Astrocyte of the spinal cord (primary cell): ENCODE results near the gene SGMS1.

Source experiments
- DNase-seq: peaks from one replicate; pipeline ENCODE4 v3.0.0; 2011; ENCODE audit warnings: low read depth, low spot score
- H3K4me3 ChIP-seq: 2 replicates; pipeline ENCODE4 v1.5.1; 2011; ENCODE audit warnings: low read depth, mild to moderate bottlenecking, low read length, moderate library complexity
- CTCF ChIP-seq: IDR thresholded peaks from 2 replicates; pipeline ENCODE4 v1.5.1; 2012; ENCODE audit warnings: low read depth, mild to moderate bottlenecking, low read length, inconsistent platforms
- in situ Hi-C: cut with HindIII; loops from 2 replicates; pipeline ENCODE4 v1.10.0; 2017; ENCODE audit warnings: low sequenced_read_pairs

Gene SGMS1

GRCh38 chr10:50601974-50602373 is 21.8 kb downstream of the SGMS1 start:
- in situ Hi-C loops, result no loop called here
- no peak for TF ChIP-seq CTCF
- DNase-seq, result no peak
- no peak overlapping the region for H3K4me3 ChIP-seq

DNA sequence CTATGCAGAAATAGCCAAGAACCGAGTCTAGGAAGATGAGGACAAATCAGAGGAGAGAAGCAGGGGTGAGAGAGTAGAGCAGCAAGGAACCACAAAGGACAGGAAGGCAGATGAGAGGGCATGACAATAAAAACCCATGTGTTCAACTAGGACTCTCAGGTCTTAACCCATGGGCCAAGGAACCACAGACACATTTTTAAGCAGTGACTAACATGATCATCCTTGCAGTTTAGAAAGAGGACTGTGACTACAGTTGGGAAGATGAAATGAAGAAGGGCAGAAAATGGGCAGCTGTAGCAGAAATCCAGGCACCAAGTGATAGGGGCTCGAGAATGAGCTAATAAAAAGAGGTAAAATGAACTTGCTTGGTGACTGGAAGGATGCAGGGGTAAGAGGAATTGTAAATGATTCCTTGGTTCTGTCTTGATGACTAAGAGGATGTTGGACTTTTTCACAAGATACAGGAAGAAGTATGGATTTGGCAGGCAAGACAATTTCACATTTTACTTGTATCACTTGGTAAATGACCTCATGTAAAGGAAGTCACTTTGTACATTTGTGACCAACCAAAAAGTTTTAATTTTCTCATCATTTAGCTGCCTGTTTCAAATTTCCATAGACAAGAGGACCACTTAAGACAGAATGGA is 22.8 kb downstream of the SGMS1 start:
- no peak overlapping the region for H3K4me3 ChIP-seq
- in situ Hi-C loops, result no loop called here
- no peak for DNase-seq
- TF ChIP-seq CTCF, result no peak

GRCh38 chr10:50600286-50600685 is 23.5 kb downstream of the SGMS1 start:
- TF ChIP-seq CTCF, result no peak
- H3K4me3 ChIP-seq, result no peak overlapping the region
- in situ Hi-C loops, result no loop called here
- no peak for DNase-seq

DNA sequence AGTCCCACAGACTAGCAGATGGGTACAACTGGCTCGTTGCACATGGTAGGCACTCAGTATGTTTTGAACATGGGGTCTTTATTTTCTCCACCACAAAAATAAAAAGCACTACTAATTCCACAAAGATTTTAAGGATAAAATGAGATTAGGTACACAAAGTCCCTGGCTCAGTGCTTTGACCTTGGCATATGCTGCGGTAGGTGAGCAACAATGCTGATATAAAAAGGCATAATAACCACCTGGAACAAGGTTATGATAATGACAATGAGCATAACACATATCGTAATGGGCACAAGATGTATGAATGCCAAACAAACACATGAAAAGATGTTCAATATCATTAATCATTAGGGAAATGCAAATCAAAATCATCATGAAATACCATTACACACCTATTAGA is 26.9 kb downstream of the SGMS1 start:
- no peak overlapping the region for H3K4me3 ChIP-seq
- no peak for TF ChIP-seq CTCF
- no peak for DNase-seq
- in situ Hi-C loops, result no loop called here

DNA sequence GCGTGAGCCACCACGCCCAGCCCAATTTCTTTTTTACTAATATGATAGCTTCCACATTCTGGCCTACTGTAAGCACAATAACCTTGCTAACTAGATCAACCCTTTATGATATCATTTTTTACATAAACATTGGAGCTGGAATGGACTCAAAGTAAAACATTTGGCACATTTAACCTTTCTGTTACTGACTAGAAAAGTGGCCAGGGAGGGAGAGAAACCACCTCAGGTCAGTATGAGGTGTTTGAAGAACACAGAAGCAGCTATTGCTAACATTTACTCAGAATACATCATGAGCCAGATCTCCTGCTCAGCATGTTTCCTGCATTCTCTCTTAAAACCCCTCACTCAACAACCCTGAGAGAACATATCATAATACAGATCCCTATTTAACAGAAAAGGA is 27.3 kb downstream of the SGMS1 start:
- in situ Hi-C loops, result no loop called here
- no peak for DNase-seq
- TF ChIP-seq CTCF, result no peak
- H3K4me3 ChIP-seq, result no peak overlapping the region

DNA sequence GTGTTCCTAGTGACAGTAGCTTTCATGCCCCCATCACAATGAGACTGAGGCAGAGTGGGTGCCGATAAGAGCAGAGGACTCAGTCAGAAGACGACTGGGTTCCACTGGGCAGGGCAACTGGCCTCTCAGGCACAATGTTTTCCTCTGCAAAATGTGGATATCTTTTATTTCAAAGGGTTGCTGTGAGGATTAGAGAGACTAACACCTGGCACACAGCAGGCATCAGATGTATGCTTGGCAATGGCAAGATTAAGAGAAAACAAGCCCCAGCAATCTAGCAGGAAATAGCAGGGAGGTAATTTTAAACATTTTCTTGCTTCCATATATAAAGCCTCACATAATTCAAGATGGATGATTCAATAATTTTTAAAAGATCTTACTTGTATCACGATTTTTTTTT is 28.0 kb downstream of the SGMS1 start:
- no peak overlapping the region for H3K4me3 ChIP-seq
- no peak for TF ChIP-seq CTCF
- in situ Hi-C loops, result no loop called here
- no peak for DNase-seq
